Large intestine (tissue), 3 donors: Measurements from ENCODE around the gene KRT78. TPM values are rescaled to one million over a fixed set of nuclear protein-coding genes. Genes with fewer than 3 reads are reported as not detected.

Experiments used
- DNase-seq, 2 donors: peaks; one replicate each; pipeline versions ENCODE4 v3.0.0 to v3.0.0-alpha.2; 2013
- H3K27ac ChIP-seq: one replicate; pipeline ENCODE4 v1.5.1; 2013; ENCODE audit warnings: low read length
- H3K27me3 ChIP-seq: 2 replicates; pipeline ENCODE4 v1.6.1; 2013; ENCODE audit warnings: low read length; ENCODE audit not compliant: control insufficient read depth, insufficient read depth
- H3K36me3 ChIP-seq: 2 replicates; pipeline ENCODE4 v1.6.1; 2013; ENCODE audit warnings: low read length; ENCODE audit not compliant: control insufficient read depth, insufficient read depth
- H3K4me1 ChIP-seq: one replicate; pipeline ENCODE4 v1.6.1; 2013; ENCODE audit warnings: low read length; ENCODE audit not compliant: control insufficient read depth, insufficient read depth
- H3K4me3 ChIP-seq: one replicate; pipeline ENCODE4 v1.5.1; 2013; ENCODE audit warnings: low read length
- H3K9me3 ChIP-seq: one replicate; pipeline ENCODE4 v1.6.1; 2013; ENCODE audit warnings: mild to moderate bottlenecking, low read depth, low read length, moderate library complexity; ENCODE audit not compliant: control insufficient read depth
- WGBS: methylation state at CpG from one replicate; pipeline ENCODE4 v1.1.5; 2013; ENCODE audit warnings: low lambda C conversion rate; ENCODE audit not compliant: insufficient coverage; 5-methylcytosine and 5-hydroxymethylcytosine counted together
- polyA plus RNA-seq: library from polyadenylated mRNA; unstranded; fragments of 120-200 nt; gene quantifications from one replicate; pipeline ENCODE4 v1.2.1, GENCODE V29; 2013

The KRT78 gene
- polyA plus RNA-seq, 1 donor = not detected

DNA sequence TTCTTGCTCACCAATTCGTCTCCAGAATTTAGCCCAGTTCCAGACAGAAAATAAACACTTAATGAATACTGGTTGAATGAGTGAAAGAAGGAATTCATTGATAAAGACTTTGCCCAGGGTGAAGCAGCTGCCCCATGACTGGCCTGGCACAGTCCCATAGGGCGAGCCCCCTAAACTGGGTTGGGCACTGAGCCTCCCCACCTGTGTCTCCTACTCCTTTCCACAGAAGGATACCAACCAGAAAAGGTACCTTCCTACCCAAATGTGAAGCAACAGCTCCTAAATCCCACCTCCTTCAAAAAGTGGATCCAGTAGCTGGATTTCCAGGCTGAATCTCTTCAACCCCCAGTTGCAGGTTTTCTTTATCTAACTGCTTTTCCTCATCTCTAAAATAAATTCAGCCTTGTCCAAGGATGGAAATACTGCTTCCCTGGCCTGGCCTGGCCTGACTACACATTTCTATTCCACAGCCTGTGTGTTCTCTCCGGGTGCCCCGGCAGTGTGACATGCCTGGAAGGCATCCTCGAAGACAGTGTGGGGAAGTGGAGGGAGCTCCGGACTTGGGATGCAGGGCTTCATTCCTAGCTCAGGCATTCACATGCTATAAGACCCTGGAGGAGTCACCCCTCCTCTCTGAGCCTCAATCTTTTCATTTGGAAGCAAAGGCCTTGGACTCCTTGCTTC lies 60.5 kb downstream of the KRT78 start:
- peaks cover 3% of the 10 kb centered on the region for H3K9me3 ChIP-seq
- whole genome bisulfite sequencing = 0% methylated on average over 1 of the region's 6 CpGs
- no peaks in the 10 kb centered on the region for H3K4me1 ChIP-seq
- no peak overlapping the region for H3K4me3 ChIP-seq
- H3K36me3 ChIP-seq = no peaks in the 10 kb centered on the region
- no peak for DNase-seq
- peaks cover 48% of the 10 kb centered on the region for H3K27me3 ChIP-seq
- H3K27ac ChIP-seq = no peak overlapping the region

Other genes starting within 250 kb of the KRT78 start
- 2.0 TPM for gene KRT72, start 247.5 kb downstream of the KRT78 start, polyA plus RNA-seq
- 0.97 TPM for gene KRT73, start 230.4 kb downstream of the KRT78 start, polyA plus RNA-seq
- gene KRT2, start 196.8 kb downstream of the KRT78 start, polyA plus RNA-seq = 0.54 TPM
- 0.51 TPM for gene KRT1, start 168.6 kb downstream of the KRT78 start, polyA plus RNA-seq
- 0.42 TPM for gene KRT77, start 145.5 kb downstream of the KRT78 start, polyA plus RNA-seq
- not detected for gene KRT76, start 71.6 kb downstream of the KRT78 start, polyA plus RNA-seq
- gene KRT3, start 52.9 kb downstream of the KRT78 start, polyA plus RNA-seq = not detected
- gene KRT4, start 34.9 kb downstream of the KRT78 start, polyA plus RNA-seq = not detected
- not detected for gene KRT79, start 14.7 kb downstream of the KRT78 start, polyA plus RNA-seq
- 1,338 TPM for gene KRT8, start 56.1 kb upstream of the KRT78 start, polyA plus RNA-seq
- gene KRT18, start 100.1 kb upstream of the KRT78 start, polyA plus RNA-seq = 903 TPM
- 418 TPM for gene EIF4B, start 157.5 kb upstream of the KRT78 start, polyA plus RNA-seq
- gene TNS2, start 201.1 kb upstream of the KRT78 start, polyA plus RNA-seq = 43.5 TPM
- 25.0 TPM for gene SPRYD3, start 230.4 kb upstream of the KRT78 start, polyA plus RNA-seq
- gene IGFBP6, start 248.7 kb upstream of the KRT78 start, polyA plus RNA-seq = 19.7 TPM